GM13976 (cell line): ENCODE measurements around the gene TMEM11.

Source experiments
- DNase-seq: peaks from one replicate; pipeline ENCODE4 v3.0.0; 2012; ENCODE audit warnings: low spot score
- CTCF ChIP-seq: IDR thresholded peaks from 2 replicates; pipeline ENCODE4 v1.5.1; 2012; ENCODE audit warnings: borderline replicate concordance, mild to moderate bottlenecking; ENCODE audit not compliant: insufficient read depth; ENCODE audit errors: extremely low read depth, missing control alignments, control extremely low read depth
- in situ Hi-C: fragments of 300-500 bp; cut with MboI; formaldehyde crosslinking; loops from one replicate; pipeline ENCODE4 v1.12.0; 2022; ENCODE audit warnings: low sequenced_read_pairs, mixed read lengths, inconsistent platforms; ENCODE audit not compliant: unreplicated experiment

TMEM11 gene

GRCh38 chr17:21161498-21162393 lies 52.2 kb downstream of the TMEM11 start:
- in situ Hi-C loops = no loop called here
- no peak for DNase-seq
- no peak for TF ChIP-seq CTCF

GRCh38 chr17:21160401-21160800 lies 53.6 kb downstream of the TMEM11 start:
- DNase-seq = no peak
- TF ChIP-seq CTCF = no peak
- in situ Hi-C loops = no loop called here

GRCh38 chr17:21157586-21158370 lies 56.2 kb downstream of the TMEM11 start:
- in situ Hi-C loops = no loop called here
- no peak for TF ChIP-seq CTCF
- no peak for DNase-seq

GRCh38 chr17:21152731-21153130 lies 61.2 kb downstream of the TMEM11 start:
- TF ChIP-seq CTCF = no peak
- no peak for DNase-seq
- in situ Hi-C loops = no loop called here

GRCh38 chr17:21149621-21150020 lies 64.3 kb downstream of the TMEM11 start:
- DNase-seq = no peak
- in situ Hi-C loops = no loop called here
- TF ChIP-seq CTCF = no peak
